SK-N-SH treated with all-trans-retinoic acid at 6 μM for 48 hours (cell line): Measurements from ENCODE around the gene ZBTB16.

Source experiments
- ATAC-seq: fragments of 200-7000 bp; cut with Tn5 transposase; 3 replicates; pipeline ENCODE4 v1.9.1; 2020; ENCODE audit warnings: mild to moderate bottlenecking, moderate library complexity
- ARNTL ChIP-seq: fragments of 450-650 bp; formaldehyde crosslinking; IDR thresholded peaks from 2 replicates; pipeline ENCODE4 v1.5.0; 2020; ENCODE audit warnings: low read depth, mild to moderate bottlenecking, moderate library complexity, borderline replicate concordance
- BACH2 ChIP-seq: fragments of 250-450 bp; sonication (Bioruptor Pico); IDR thresholded peaks from 2 replicates; pipeline ENCODE4 v1.9.0; 2021; ENCODE audit warnings: mild to moderate bottlenecking, borderline replicate concordance
- CSDC2 ChIP-seq: fragments of 250-450 bp; sonication (Bioruptor Pico); IDR thresholded peaks from 2 replicates; pipeline ENCODE4 v1.5.0; 2020; ENCODE audit warnings: mild to moderate bottlenecking, moderate library complexity
- ESRRG ChIP-seq: fragments of 250-450 bp; sonication (Bioruptor Pico); IDR thresholded peaks from 2 replicates; pipeline ENCODE4 v1.6.1; 2021; ENCODE audit warnings: mild to moderate bottlenecking
- ISL1 ChIP-seq: fragments of 250-450 bp; sonication (Bioruptor Pico); IDR thresholded peaks from 2 replicates; pipeline ENCODE4 v2.1.2; 2022; ENCODE audit warnings: mild to moderate bottlenecking, moderate library complexity
- OSR1 ChIP-seq: fragments of 250-450 bp; sonication (Bioruptor Pico); IDR thresholded peaks from 2 replicates; pipeline ENCODE4 v1.8.0; 2022; ENCODE audit warnings: moderate library complexity, mild to moderate bottlenecking, inconsistent platforms
- PPARA ChIP-seq: fragments of 250-450 bp; sonication (Bioruptor Pico); IDR thresholded peaks from 2 replicates; pipeline ENCODE4 v1.5.0; 2020; ENCODE audit warnings: mild to moderate bottlenecking, borderline replicate concordance
- RARB ChIP-seq: fragments of 250-450 bp; sonication (Bioruptor Pico); IDR thresholded peaks from 2 replicates; pipeline ENCODE4 v1.8.0; 2021; ENCODE audit warnings: mild to moderate bottlenecking, moderate library complexity
- SNAI2 ChIP-seq: fragments of 250-450 bp; sonication (Bioruptor Pico); IDR thresholded peaks from 2 replicates; pipeline ENCODE4 v1.5.0; 2020; ENCODE audit warnings: mild to moderate bottlenecking, moderate library complexity
- TCF4 ChIP-seq: fragments of 250-450 bp; sonication (Bioruptor Pico); IDR thresholded peaks from 2 replicates; pipeline ENCODE4 v1.8.0; 2021; ENCODE audit warnings: mild to moderate bottlenecking, moderate library complexity, borderline replicate concordance
- TOX ChIP-seq: fragments of 250-450 bp; sonication (Bioruptor Pico); IDR thresholded peaks from 2 replicates; pipeline ENCODE4 v1.8.0; 2021; ENCODE audit warnings: mild to moderate bottlenecking, moderate library complexity, borderline replicate concordance
- ZC3H10 ChIP-seq: fragments of 250-450 bp; sonication (Bioruptor Pico); IDR thresholded peaks from 2 replicates; pipeline ENCODE4 v1.5.1; 2021; ENCODE audit warnings: mild to moderate bottlenecking, moderate library complexity
- ZFP3 ChIP-seq: fragments of 250-450 bp; sonication (Bioruptor Pico); IDR thresholded peaks from 2 replicates; pipeline ENCODE4 v1.5.0; 2020; ENCODE audit warnings: mild to moderate bottlenecking, moderate library complexity
- ZFP30 ChIP-seq: fragments of 450-650 bp; formaldehyde crosslinking; IDR thresholded peaks from 2 replicates; pipeline ENCODE4 v1.5.0; 2022; ENCODE audit warnings: mild to moderate bottlenecking, moderate library complexity
- ZNF70 ChIP-seq: fragments of 450-650 bp; formaldehyde crosslinking; IDR thresholded peaks from 2 replicates; pipeline ENCODE4 v1.5.0; 2020; ENCODE audit warnings: mild to moderate bottlenecking, moderate library complexity
- ZNF8 ChIP-seq: fragments of 450-650 bp; formaldehyde crosslinking; IDR thresholded peaks from 2 replicates; pipeline ENCODE4 v1.5.0; 2020; ENCODE audit warnings: mild to moderate bottlenecking, moderate library complexity
- TF ChIP-seq, protein P1 (sequence below): fragments of 250-450 bp; sonication (Bioruptor Pico); IDR thresholded peaks from 2 replicates; pipeline ENCODE4 v1.5.0; 2020; ENCODE audit warnings: mild to moderate bottlenecking, moderate library complexity
- TF ChIP-seq, protein P2 (sequence below): fragments of 250-450 bp; sonication (Bioruptor Pico); IDR thresholded peaks from 2 replicates; pipeline ENCODE4 v1.8.0; 2020; ENCODE audit warnings: mild to moderate bottlenecking, moderate library complexity, borderline replicate concordance
- TF ChIP-seq, protein P3 (sequence below): fragments of 250-450 bp; sonication (Bioruptor Pico); IDR thresholded peaks from 2 replicates; pipeline ENCODE4 v1.5.1; 2021; ENCODE audit warnings: mild to moderate bottlenecking, moderate library complexity
- TF ChIP-seq, protein P4 (sequence below): fragments of 250-450 bp; sonication (Bioruptor Pico); IDR thresholded peaks from 2 replicates; pipeline ENCODE4 v1.5.1; 2020; ENCODE audit warnings: low read depth, mild to moderate bottlenecking, moderate library complexity

ZBTB16 gene

DNA sequence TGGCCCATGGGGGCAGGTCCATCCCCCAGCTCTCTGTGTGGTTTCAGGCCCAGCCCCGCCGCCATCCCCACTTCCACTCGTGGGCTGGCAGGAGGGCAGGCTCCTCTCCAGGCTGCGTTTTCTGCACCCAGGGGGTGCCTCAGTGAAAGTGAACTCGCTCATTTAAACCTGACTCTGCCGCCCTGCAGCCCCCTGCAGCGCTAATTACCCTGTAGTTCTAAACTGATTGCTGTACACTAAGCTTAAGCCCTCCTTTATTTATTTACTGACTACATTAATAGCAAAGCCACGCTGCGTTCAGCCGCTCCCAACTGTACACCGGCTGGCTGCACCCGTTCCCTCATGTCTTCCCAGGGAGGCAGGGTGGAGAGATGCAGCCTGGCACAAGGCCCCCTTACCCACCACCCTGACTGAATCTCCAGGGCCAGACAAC, 200.1 kb downstream of the ZBTB16 start:
- no peak for ATAC-seq
- no peak for TF ChIP-seq PPARA (CRISPR knock-in tag)
- no peak for TF ChIP-seq ISL1 (CRISPR knock-in tag)
- TF ChIP-seq CSDC2 (CRISPR knock-in tag) = no peak
- no peak for TF ChIP-seq TOX (CRISPR knock-in tag)

DNA sequence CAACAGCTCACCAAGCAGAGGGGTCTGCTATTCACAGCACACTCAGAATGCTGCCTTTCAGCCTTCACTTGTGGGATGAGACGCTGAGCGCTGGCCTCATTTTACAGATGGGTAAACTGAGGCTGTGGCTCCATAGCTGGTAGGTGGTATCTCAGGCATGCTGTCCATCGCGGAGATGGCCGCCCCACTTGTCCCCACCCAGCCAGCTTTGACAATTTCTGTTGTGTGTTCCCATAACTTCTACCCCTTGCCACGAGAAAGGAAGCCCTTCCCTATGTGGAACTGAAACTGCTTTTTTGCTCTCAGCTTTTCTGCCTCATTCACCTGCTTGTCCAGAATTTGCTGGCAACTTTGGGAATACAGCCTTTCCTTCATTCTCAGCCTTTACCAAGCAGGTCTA, 200.6 kb downstream of the ZBTB16 start:
- ATAC-seq = no peak

DNA sequence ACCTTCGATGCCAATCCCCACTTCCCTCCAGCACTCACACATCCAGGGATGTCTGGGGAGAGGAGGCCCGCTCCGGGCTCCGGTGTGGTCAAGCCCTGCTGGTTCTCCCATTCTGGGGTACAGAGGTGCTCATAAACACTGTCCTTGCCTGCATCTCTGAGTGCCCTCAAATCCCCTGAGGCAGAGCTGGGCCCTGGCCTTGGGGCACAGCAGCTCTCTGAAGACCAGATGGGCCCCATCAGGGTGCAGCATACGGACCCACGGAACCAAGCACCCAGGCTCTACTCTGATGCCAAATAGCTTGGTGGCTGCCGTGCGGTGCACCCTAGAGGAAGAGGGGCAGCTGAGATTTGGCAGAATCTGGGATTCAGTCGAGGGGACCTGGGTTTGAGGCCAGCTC, 201.0 kb downstream of the ZBTB16 start:
- no peak; the same call in 2 of the 3 replicates for ATAC-seq
- TF ChIP-seq RARB (CRISPR knock-in tag) = no peak
- no peak for TF ChIP-seq ZFP3 (CRISPR knock-in tag)
- TF ChIP-seq ARNTL (CRISPR knock-in tag) = no peak
- no peak for TF ChIP-seq ZC3H10 (CRISPR knock-in tag)
- no peak for TF ChIP-seq TCF4 (CRISPR knock-in tag)
- TF ChIP-seq OSR1 (CRISPR knock-in tag) = no peak
- TF ChIP-seq, protein P1, sequence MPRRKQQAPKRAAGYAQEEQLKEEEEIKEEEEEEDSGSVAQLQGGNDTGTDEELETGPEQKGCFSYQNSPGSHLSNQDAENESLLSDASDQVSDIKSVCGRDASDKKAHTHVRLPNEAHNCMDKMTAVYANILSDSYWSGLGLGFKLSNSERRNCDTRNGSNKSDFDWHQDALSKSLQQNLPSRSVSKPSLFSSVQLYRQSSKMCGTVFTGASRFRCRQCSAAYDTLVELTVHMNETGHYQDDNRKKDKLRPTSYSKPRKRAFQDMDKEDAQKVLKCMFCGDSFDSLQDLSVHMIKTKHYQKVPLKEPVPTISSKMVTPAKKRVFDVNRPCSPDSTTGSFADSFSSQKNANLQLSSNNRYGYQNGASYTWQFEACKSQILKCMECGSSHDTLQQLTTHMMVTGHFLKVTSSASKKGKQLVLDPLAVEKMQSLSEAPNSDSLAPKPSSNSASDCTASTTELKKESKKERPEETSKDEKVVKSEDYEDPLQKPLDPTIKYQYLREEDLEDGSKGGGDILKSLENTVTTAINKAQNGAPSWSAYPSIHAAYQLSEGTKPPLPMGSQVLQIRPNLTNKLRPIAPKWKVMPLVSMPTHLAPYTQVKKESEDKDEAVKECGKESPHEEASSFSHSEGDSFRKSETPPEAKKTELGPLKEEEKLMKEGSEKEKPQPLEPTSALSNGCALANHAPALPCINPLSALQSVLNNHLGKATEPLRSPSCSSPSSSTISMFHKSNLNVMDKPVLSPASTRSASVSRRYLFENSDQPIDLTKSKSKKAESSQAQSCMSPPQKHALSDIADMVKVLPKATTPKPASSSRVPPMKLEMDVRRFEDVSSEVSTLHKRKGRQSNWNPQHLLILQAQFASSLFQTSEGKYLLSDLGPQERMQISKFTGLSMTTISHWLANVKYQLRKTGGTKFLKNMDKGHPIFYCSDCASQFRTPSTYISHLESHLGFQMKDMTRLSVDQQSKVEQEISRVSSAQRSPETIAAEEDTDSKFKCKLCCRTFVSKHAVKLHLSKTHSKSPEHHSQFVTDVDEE (CRISPR knock-in tag) = no peak
- no peak for TF ChIP-seq ESRRG (CRISPR knock-in tag)
- TF ChIP-seq ZNF70 (CRISPR knock-in tag) = no peak
- no peak for TF ChIP-seq ZNF8 (CRISPR knock-in tag)
- TF ChIP-seq ISL1 (CRISPR knock-in tag) = no peak
- TF ChIP-seq, protein P2, sequence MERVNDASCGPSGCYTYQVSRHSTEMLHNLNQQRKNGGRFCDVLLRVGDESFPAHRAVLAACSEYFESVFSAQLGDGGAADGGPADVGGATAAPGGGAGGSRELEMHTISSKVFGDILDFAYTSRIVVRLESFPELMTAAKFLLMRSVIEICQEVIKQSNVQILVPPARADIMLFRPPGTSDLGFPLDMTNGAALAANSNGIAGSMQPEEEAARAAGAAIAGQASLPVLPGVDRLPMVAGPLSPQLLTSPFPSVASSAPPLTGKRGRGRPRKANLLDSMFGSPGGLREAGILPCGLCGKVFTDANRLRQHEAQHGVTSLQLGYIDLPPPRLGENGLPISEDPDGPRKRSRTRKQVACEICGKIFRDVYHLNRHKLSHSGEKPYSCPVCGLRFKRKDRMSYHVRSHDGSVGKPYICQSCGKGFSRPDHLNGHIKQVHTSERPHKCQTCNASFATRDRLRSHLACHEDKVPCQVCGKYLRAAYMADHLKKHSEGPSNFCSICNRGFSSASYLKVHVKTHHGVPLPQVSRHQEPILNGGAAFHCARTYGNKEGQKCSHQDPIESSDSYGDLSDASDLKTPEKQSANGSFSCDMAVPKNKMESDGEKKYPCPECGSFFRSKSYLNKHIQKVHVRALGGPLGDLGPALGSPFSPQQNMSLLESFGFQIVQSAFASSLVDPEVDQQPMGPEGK (CRISPR knock-in tag) = no peak
- no peak for TF ChIP-seq TOX (CRISPR knock-in tag)
- TF ChIP-seq BACH2 (CRISPR knock-in tag) = no peak
- TF ChIP-seq, protein P3, sequence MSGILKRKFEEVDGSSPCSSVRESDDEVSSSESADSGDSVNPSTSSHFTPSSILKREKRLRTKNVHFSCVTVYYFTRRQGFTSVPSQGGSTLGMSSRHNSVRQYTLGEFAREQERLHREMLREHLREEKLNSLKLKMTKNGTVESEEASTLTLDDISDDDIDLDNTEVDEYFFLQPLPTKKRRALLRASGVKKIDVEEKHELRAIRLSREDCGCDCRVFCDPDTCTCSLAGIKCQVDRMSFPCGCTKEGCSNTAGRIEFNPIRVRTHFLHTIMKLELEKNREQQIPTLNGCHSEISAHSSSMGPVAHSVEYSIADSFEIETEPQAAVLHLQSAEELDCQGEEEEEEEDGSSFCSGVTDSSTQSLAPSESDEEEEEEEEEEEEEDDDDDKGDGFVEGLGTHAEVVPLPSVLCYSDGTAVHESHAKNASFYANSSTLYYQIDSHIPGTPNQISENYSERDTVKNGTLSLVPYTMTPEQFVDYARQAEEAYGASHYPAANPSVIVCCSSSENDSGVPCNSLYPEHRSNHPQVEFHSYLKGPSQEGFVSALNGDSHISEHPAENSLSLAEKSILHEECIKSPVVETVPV = no peak
- TF ChIP-seq, protein P4, sequence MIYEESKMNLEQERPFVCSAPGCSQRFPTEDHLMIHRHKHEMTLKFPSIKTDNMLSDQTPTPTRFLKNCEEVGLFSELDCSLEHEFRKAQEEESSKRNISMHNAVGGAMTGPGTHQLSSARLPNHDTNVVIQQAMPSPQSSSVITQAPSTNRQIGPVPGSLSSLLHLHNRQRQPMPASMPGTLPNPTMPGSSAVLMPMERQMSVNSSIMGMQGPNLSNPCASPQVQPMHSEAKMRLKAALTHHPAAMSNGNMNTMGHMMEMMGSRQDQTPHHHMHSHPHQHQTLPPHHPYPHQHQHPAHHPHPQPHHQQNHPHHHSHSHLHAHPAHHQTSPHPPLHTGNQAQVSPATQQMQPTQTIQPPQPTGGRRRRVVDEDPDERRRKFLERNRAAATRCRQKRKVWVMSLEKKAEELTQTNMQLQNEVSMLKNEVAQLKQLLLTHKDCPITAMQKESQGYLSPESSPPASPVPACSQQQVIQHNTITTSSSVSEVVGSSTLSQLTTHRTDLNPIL (CRISPR knock-in tag) = no peak
- no peak for TF ChIP-seq ZFP30 (CRISPR knock-in tag)
- TF ChIP-seq CSDC2 (CRISPR knock-in tag) = no peak
- TF ChIP-seq PPARA (CRISPR knock-in tag) = no peak
- no peak for TF ChIP-seq SNAI2 (CRISPR knock-in tag)

More for the DNA sequence above, 200.6 kb downstream of the ZBTB16 start:
- TF ChIP-seq TOX (CRISPR knock-in tag) (no peak), RARB (CRISPR knock-in tag) (no peak)

DNA sequence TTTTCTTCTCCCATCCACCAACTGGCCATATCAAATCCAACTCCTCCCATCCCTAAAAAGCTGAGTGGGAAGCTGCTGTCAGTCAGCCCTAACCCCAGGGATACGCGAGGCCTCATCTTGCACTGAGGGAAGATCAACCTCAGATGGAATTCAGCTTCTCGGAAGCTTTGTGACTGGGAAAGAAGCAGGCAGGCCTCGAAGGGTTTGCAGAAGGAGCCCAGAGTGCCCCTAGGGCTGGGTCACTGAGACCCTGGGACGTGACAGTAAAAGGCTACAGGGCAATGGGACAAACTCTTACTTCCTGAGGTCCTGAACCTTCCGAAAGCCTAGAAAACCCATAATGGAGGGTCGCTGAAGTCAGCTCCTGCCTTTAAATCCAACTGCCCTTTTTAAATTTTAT, 202.3 kb downstream of the ZBTB16 start:
- TF ChIP-seq ZC3H10 (CRISPR knock-in tag) = no peak
- TF ChIP-seq, protein P2 (CRISPR knock-in tag) = no peak
- TF ChIP-seq, protein P1 (CRISPR knock-in tag) = no peak
- no peak for TF ChIP-seq ZFP3 (CRISPR knock-in tag)
- no peak for TF ChIP-seq SNAI2 (CRISPR knock-in tag)
- TF ChIP-seq ZNF8 (CRISPR knock-in tag) = no peak
- no peak for TF ChIP-seq ZNF70 (CRISPR knock-in tag)
- no peak for TF ChIP-seq ZFP30 (CRISPR knock-in tag)
- TF ChIP-seq, all 23 proteins: peak for 0
- ATAC-seq = no peak
